Urinary bladder (tissue), 4 donors: ENCODE measurements around the gene EFEMP2. TPM values are rescaled to one million over a fixed set of nuclear protein-coding genes. Genes with fewer than 3 reads are reported as not detected.

Experiments used
- DNase-seq: peaks from one replicate; pipeline ENCODE4 v3.0.0-alpha.2; 2015; ENCODE audit errors: extremely low spot score
- H3K27ac ChIP-seq: one replicate; pipeline ENCODE4 v1.5.1; 2013; ENCODE audit warnings: low read depth, mild to moderate bottlenecking, moderate library complexity
- H3K36me3 ChIP-seq: one replicate; pipeline ENCODE4 v1.6.1; 2013; ENCODE audit warnings: mild to moderate bottlenecking, moderate library complexity; ENCODE audit not compliant: insufficient read depth
- H3K4me1 ChIP-seq: one replicate; pipeline ENCODE4 v1.6.1; 2013; ENCODE audit warnings: mild to moderate bottlenecking, moderate library complexity; ENCODE audit not compliant: insufficient read depth
- H3K4me3 ChIP-seq: one replicate; pipeline ENCODE4 v1.5.1; 2013; ENCODE audit warnings: low read depth, low read length
- WGBS: extraction: QIAGEN DNeasy Blood & Tissue Kit; methylation state at CpG from one replicate; pipeline ENCODE4 v1.1.7; 2013; 5-methylcytosine and 5-hydroxymethylcytosine counted together
- polyA plus RNA-seq: library from polyadenylated mRNA; stranded (reverse); fragments of 200-250 nt; gene quantifications from one replicate; pipeline ENCODE4 v1.2.3, GENCODE V29; 2013
- total RNA-seq: library from RNA; depleted of rRNA; stranded (reverse); fragments of >200 nt; gene quantifications from one replicate; pipeline ENCODE4 v1.2.3, GENCODE V29; 2014
- donor health status: healthy with polysubstance abuse.
- donor health status: healthy.

EFEMP2 gene
- total and polyA plus RNA-seq, 2 donors: 43.3 to 120 TPM

GRCh38 chr11:65885808-65886536 is 13.4 kb upstream of the EFEMP2 start:
- no peak overlapping the region for H3K4me3 ChIP-seq
- H3K27ac ChIP-seq: no peak overlapping the region
- no peaks in the 10 kb centered on the region for H3K36me3 ChIP-seq
- DNase-seq: no peak
- no peaks in the 10 kb centered on the region for H3K4me1 ChIP-seq
- 91% methylated on average over 12 of the region's 12 CpGs for WGBS

- WGBS: 90% methylated on average over 7 of the region's 7 CpGs
- Histone ChIP-seq H3K4me3 (no peak overlapping the region), H3K4me1 (no peaks in the 10 kb centered on the region), H3K36me3 (no peaks in the 10 kb centered on the region), H3K27ac (no peak overlapping the region)
- no peak for DNase-seq
These were observed 12.6 kb upstream of the EFEMP2 start for GRCh38 chr11:65885231-65885630.

- no peak overlapping the region for H3K27ac ChIP-seq
- no peaks in the 10 kb centered on the region for H3K36me3 ChIP-seq
- no peak overlapping the region for H3K4me3 ChIP-seq
- no peaks in the 10 kb centered on the region for H3K4me1 ChIP-seq
- 26% methylated on average over 9 of the region's 9 CpGs for WGBS
- DNase-seq: no peak
These were observed 12.1 kb upstream of the EFEMP2 start for GRCh38 chr11:65884716-65885092.

GRCh38 chr11:65883786-65884715 is 11.5 kb upstream of the EFEMP2 start:
- 85% methylated on average over 28 of the region's 28 CpGs for WGBS
- Histone ChIP-seq H3K36me3 (no peaks in the 10 kb centered on the region), H3K4me3 (no peak overlapping the region), H3K27ac (no peak overlapping the region), H3K4me1 (no peaks in the 10 kb centered on the region)
- no peak for DNase-seq

- Histone ChIP-seq H3K4me1 (no peaks in the 10 kb centered on the region), H3K27ac (no peak overlapping the region), H3K4me3 (no peak overlapping the region), H3K36me3 (no peaks in the 10 kb centered on the region)
- 93% methylated on average over 13 of the region's 13 CpGs for WGBS
- no peak for DNase-seq
These were observed 10.6 kb upstream of the EFEMP2 start for GRCh38 chr11:65883058-65883761.

- H3K27ac ChIP-seq: no peak overlapping the region
These were observed 9.8 kb upstream of the EFEMP2 start for GRCh38 chr11:65882120-65883057.

GRCh38 chr11:65880844-65881421 is 8.3 kb upstream of the EFEMP2 start:
- WGBS: 73% methylated on average over 7 of the region's 7 CpGs
- H3K4me1 ChIP-seq: no peaks in the 10 kb centered on the region
- H3K4me3 ChIP-seq: no peak overlapping the region
- H3K27ac ChIP-seq: no peak overlapping the region
- no peaks in the 10 kb centered on the region for H3K36me3 ChIP-seq
- no peak for DNase-seq

More at GRCh38 chr11:65882120-65883057, 9.8 kb upstream of the EFEMP2 start:
- no peaks in the 10 kb centered on the region for H3K36me3 ChIP-seq
- no peak for DNase-seq
- WGBS: 90% methylated on average over 30 of the region's 30 CpGs
- no peaks in the 10 kb centered on the region for H3K4me1 ChIP-seq
- H3K4me3 ChIP-seq: no peak overlapping the region

- 68% methylated on average over 7 of the region's 7 CpGs for WGBS
- Histone ChIP-seq H3K4me3 (peak overlapping the region; percentile 10), H3K27ac (no peak overlapping the region), H3K4me1 (no peaks in the 10 kb centered on the region), H3K36me3 (no peaks in the 10 kb centered on the region)
- DNase-seq: no peak
These were observed 7.4 kb upstream of the EFEMP2 start for GRCh38 chr11:65880027-65880426.

- H3K4me1 ChIP-seq: no peaks in the 10 kb centered on the region
- H3K4me3 ChIP-seq: peak within 1 kb of the TSS; percentile 10
- no peak within 1 kb of the TSS for H3K27ac ChIP-seq
- DNase-seq: no peak
- H3K36me3 ChIP-seq: no peaks in the 10 kb centered on the region
- WGBS: 56% methylated on average over 7 of the region's 7 CpGs
These were observed 7.0 kb upstream of the EFEMP2 start, which contains the start of gene CTSW for GRCh38 chr11:65879617-65880016. Gene CTSW, plus strand, starts transcription at chr11:65879837. Its CDS starts 18 bp downstream, at chr11:65879855.

GRCh38 chr11:65873318-65874156 is 937 bp upstream of the EFEMP2 start:
- no peak for DNase-seq
- Histone ChIP-seq H3K4me3 (peak overlapping the region; percentile 61), H3K27ac (peak overlapping the region; percentile 78), H3K4me1 (peaks cover 4% of the 10 kb centered on the region), H3K36me3 (no peaks in the 10 kb centered on the region)
- 8% methylated on average over 54 of the region's 54 CpGs for WGBS

GRCh38 chr11:65871811-65872548 is 620 bp downstream of the EFEMP2 start:
- Histone ChIP-seq H3K27ac (peak overlapping the region; percentile 84), H3K4me1 (peaks cover 4% of the 10 kb centered on the region), H3K4me3 (peak overlapping the region; percentile 61), H3K36me3 (no peaks in the 10 kb centered on the region)
- 19% methylated on average over 26 of the region's 26 CpGs for WGBS
- no peak for DNase-seq
